Activated CD4-positive, alpha-beta T cell treated with anti-CD3 and anti-CD28 coated beads, Interleukin-2, amount 10 ng/mL, durations not matched to agents 24 days and 14 days (primary cell): ENCODE measurements around the gene TEX53. TPM values are rescaled to one million over a fixed set of nuclear protein-coding genes. Genes with fewer than 3 reads are reported as not detected.
A peak's percentile ranks its signal among the peaks of the same experiment; 100 is the strongest.

ENCODE experiments used
- DNase-seq: peaks from one replicate; pipeline ENCODE4 v3.0.0; 2022
- H3K27ac Mint-ChIP-seq: one replicate; pipeline ENCODE4 v1.8.0; 2022; ENCODE audit warnings: mild to moderate bottlenecking, mixed read lengths
- H3K27me3 Mint-ChIP-seq: one replicate; pipeline ENCODE4 v1.8.0; 2022; ENCODE audit warnings: mixed read lengths
- H3K36me3 Mint-ChIP-seq: one replicate; pipeline ENCODE4 v1.8.0; 2022; ENCODE audit warnings: low read depth, mild to moderate bottlenecking, mixed read lengths
- H3K4me1 Mint-ChIP-seq: one replicate; pipeline ENCODE4 v1.8.0; 2021; ENCODE audit warnings: mixed read lengths
- H3K4me3 Mint-ChIP-seq: one replicate; pipeline ENCODE4 v1.8.0; 2022; ENCODE audit warnings: mild to moderate bottlenecking, moderate library complexity, mixed read lengths
- H3K9me3 Mint-ChIP-seq: one replicate; pipeline ENCODE4 v1.8.0; 2021; ENCODE audit warnings: mixed read lengths
- intact Hi-C: fragments of 100-400 bp; cut with micrococcal nuclease; formaldehyde crosslinking; loops from one replicate; pipeline ENCODE4 v1.15.1; 2023
- total RNA-seq: library from RNA; stranded (reverse); gene quantifications from 2 replicates; pipeline ENCODE4 v1.2.3, GENCODE V29; 2022

TEX53 gene
- total RNA-seq, 1 donor from 2014 or later, result not detected

DNA sequence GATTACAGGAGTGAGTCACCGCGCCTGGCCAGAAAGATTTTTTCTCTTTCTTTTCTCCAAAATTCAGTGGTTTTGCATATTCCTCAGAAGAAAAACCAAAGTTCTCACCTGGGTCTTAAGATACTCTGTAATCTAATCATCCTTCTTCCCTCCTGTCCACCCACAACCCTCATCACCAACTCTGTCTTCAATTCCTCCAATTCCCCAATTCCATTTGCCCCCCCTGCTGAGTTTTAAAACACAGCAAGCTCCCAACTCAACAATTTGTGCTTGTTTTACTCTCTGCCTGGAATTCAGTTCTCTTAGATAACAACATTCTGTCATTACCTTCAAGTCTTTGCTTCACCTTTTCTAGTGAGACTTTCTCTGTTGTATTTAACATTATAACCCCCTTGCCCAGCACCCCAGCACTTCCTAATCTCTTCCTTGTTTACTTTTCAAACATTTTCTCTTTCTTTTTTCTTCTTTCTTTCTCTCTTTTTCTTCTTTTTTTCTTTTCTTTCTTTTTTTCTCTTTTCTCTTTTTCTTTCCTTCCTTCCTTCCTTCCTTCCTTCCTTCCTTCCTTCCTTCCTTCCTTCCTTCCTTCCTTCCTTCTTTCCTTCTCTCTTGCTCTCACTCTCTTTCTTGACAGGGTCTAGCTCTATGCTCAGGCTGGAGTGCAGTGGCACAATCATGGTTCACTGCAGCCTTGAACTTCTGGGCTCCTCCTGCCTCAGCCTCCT is 16.6 kb upstream of the TEX53 start:
- no peak overlapping the region for H3K27ac Mint-ChIP-seq
- DNase-seq, result no peak
- intact Hi-C loops, result no loop called here
- peaks cover 37% of the 10 kb centered on the region for H3K4me1 Mint-ChIP-seq
- H3K36me3 Mint-ChIP-seq, result peaks cover 1% of the 10 kb centered on the region
- H3K4me3 Mint-ChIP-seq, result no peak overlapping the region
- H3K27me3 Mint-ChIP-seq, result peaks cover 6% of the 10 kb centered on the region
- H3K9me3 Mint-ChIP-seq, result peaks cover 15% of the 10 kb centered on the region

DNA sequence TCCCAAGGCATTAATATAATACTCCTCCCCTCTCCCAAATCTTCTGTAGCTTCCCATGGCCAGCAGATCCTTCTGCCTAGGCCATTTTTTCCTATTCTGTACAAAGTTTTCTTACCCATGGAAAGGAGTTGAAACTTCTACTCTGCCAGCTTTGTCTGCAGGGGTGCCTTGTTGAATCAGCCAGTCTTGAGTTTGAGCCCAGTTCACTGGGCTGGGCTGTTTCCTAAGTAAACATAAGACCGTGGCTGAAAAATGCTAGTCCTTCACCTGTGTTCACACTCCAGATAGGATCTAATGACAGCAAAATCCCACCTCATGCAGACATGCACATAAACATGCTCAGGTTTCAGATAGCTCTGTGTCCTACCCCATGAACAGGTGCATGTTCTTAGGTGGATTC is 14.0 kb upstream of the TEX53 start:
- Mint-ChIP-seq H3K4me3 (no peak overlapping the region), H3K36me3 (peaks cover 1% of the 10 kb centered on the region), H3K9me3 (peaks cover 15% of the 10 kb centered on the region), H3K27me3 (peaks cover 6% of the 10 kb centered on the region), H3K4me1 (peaks cover 24% of the 10 kb centered on the region), H3K27ac (no peak overlapping the region)
- intact Hi-C loops, result no loop called here
- DNase-seq, result no peak

GRCh38 chr9:114669961-114670360 is 12.4 kb upstream of the TEX53 start:
- H3K4me3 Mint-ChIP-seq, result no peak overlapping the region
- intact Hi-C loops, result loop anchor here (10.0 kb wide), 1 partner anchor 1825 kb away; no protein-coding TSS in a partner anchor
- H3K4me1 Mint-ChIP-seq, result peaks cover 20% of the 10 kb centered on the region

GRCh38 chr9:114668146-114668545 is 10.5 kb upstream of the TEX53 start:
- no peak for DNase-seq
- Mint-ChIP-seq H3K4me1 (peaks cover 9% of the 10 kb centered on the region), H3K27me3 (peaks cover 10% of the 10 kb centered on the region), H3K27ac (no peak overlapping the region), H3K4me3 (no peak overlapping the region), H3K9me3 (no peaks in the 10 kb centered on the region), H3K36me3 (peaks cover 1% of the 10 kb centered on the region)
- intact Hi-C loops, result loop anchor here (10.0 kb wide), 1 partner anchor 1827 kb away; no protein-coding TSS in a partner anchor

More at GRCh38 chr9:114669961-114670360, 12.4 kb upstream of the TEX53 start:
- no peak overlapping the region for H3K27ac Mint-ChIP-seq
- H3K36me3 Mint-ChIP-seq, result peaks cover 1% of the 10 kb centered on the region
- peaks cover 8% of the 10 kb centered on the region for H3K9me3 Mint-ChIP-seq
- H3K27me3 Mint-ChIP-seq, result peaks cover 3% of the 10 kb centered on the region
- DNase-seq, result no peak

DNA sequence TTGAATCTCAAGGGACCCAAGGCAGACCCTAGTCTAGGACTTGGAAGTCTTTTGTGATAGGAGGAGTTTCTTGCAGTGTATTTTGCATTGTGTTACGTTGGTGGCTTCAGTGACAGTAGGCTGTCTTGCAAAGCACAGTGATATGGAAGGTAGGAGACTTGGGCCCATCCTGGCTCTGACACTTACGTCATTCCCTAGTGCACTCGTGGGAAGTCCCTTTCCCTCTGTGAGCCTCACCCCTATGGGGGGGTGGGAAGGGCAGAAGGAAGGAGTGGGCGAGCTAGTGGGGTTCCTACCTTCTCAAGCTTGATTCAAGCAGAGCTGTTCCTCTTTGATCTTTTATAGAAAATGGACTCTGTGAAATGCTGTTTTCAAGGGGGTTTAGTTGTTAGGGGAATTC is 9.2 kb upstream of the TEX53 start:
- Mint-ChIP-seq H3K9me3 (no peaks in the 10 kb centered on the region), H3K4me3 (no peak overlapping the region), H3K36me3 (no peaks in the 10 kb centered on the region), H3K4me1 (peaks cover 14% of the 10 kb centered on the region), H3K27ac (peak overlapping the region; percentile 37), H3K27me3 (peaks cover 14% of the 10 kb centered on the region)
- no peak for DNase-seq
- intact Hi-C loops, result loop anchor here (10.0 kb wide), 1 partner anchor 1828 kb away; no protein-coding TSS in a partner anchor

DNA sequence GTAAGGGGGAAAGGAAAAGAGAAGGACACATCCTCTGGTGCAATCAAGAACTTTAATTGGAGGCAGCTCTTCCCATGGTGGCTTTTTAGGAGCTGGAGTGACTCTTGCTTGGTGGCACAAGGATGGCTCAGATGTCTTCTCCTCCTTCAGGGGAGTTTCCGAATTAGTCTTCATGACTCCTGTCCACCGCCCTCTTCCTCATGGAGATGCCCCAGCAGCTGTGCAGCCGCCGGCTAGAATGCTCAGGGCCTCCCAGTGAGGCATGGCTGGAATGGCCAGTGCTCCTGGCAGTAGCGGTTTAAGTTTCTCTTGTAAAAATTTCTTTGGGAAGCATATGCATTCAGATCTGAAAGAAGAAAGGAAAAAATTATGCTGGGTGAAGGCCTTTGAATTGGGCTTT is 8.8 kb upstream of the TEX53 start:
- Mint-ChIP-seq H3K4me1 (peaks cover 14% of the 10 kb centered on the region), H3K36me3 (no peaks in the 10 kb centered on the region), H3K27ac (no peak overlapping the region), H3K9me3 (no peaks in the 10 kb centered on the region), H3K4me3 (no peak overlapping the region), H3K27me3 (peaks cover 14% of the 10 kb centered on the region)
- no peak for DNase-seq
- intact Hi-C loops, result loop anchor here (10.0 kb wide), 1 partner anchor 1828 kb away; no protein-coding TSS in a partner anchor

GRCh38 chr9:114664181-114664580 is 6.6 kb upstream of the TEX53 start:
- Mint-ChIP-seq H3K4me1 (peaks cover 14% of the 10 kb centered on the region), H3K27me3 (peaks cover 14% of the 10 kb centered on the region), H3K27ac (no peak overlapping the region), H3K4me3 (no peak overlapping the region), H3K36me3 (no peaks in the 10 kb centered on the region), H3K9me3 (no peaks in the 10 kb centered on the region)
- no peak for DNase-seq
- intact Hi-C loops, result loop anchor here (10.0 kb wide), 1 partner anchor 1831 kb away; no protein-coding TSS in a partner anchor

GRCh38 chr9:114662081-114662989 is 4.7 kb upstream of the TEX53 start:
- peaks cover 14% of the 10 kb centered on the region for H3K27me3 Mint-ChIP-seq
- H3K4me3 Mint-ChIP-seq, result no peak overlapping the region
- no peaks in the 10 kb centered on the region for H3K36me3 Mint-ChIP-seq
- H3K9me3 Mint-ChIP-seq, result no peaks in the 10 kb centered on the region
- H3K27ac Mint-ChIP-seq, result no peak overlapping the region
- intact Hi-C loops, result loop anchor here (1.0 to 10.0 kb wide), 4 partner anchors 18 to 1832 kb away; no protein-coding TSS in a partner anchor
- peak; percentile 91 for DNase-seq
- peaks cover 13% of the 10 kb centered on the region for H3K4me1 Mint-ChIP-seq

- intact Hi-C loops, result loop anchor here (10.0 kb wide), 1 partner anchor 222 kb away; no protein-coding TSS in a partner anchor
- no peaks in the 10 kb centered on the region for H3K9me3 Mint-ChIP-seq
- peaks cover 2% of the 10 kb centered on the region for H3K36me3 Mint-ChIP-seq
- H3K4me1 Mint-ChIP-seq, result peaks cover 19% of the 10 kb centered on the region
- H3K27me3 Mint-ChIP-seq, result no peaks in the 10 kb centered on the region
- no peak for DNase-seq
- H3K4me3 Mint-ChIP-seq, result no peak overlapping the region
- no peak overlapping the region for H3K27ac Mint-ChIP-seq
Observed at GRCh38 chr9:114656301-114656700, 1.3 kb downstream of the TEX53 start.

DNA sequence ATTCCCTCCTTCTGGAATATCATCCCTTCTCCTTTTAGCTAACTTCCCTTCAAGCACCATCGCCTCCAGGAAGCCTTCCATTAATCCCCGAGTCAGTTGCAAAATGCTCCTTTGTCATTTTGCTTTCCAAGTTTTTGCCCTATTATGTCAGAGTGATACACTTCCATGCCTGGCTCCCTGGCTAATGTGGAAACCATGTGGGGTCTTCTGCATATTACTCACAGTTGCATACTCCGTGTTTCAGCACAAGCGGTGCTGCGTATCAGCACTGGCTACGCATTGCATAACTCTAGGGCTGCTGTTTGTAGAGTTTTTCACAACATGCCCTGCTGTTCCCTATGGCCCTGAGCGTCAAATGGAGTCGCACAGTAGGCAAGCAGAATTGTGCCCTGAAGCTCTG is 1.9 kb downstream of the TEX53 start:
- DNase-seq, result no peak
- H3K27ac Mint-ChIP-seq, result no peak overlapping the region
- peaks cover 2% of the 10 kb centered on the region for H3K36me3 Mint-ChIP-seq
- H3K4me1 Mint-ChIP-seq, result peaks cover 19% of the 10 kb centered on the region
- H3K27me3 Mint-ChIP-seq, result no peaks in the 10 kb centered on the region
- intact Hi-C loops, result loop anchor here (10.0 kb wide), 1 partner anchor 221 kb away; no protein-coding TSS in a partner anchor
- no peak overlapping the region for H3K4me3 Mint-ChIP-seq
- H3K9me3 Mint-ChIP-seq, result no peaks in the 10 kb centered on the region

DNA sequence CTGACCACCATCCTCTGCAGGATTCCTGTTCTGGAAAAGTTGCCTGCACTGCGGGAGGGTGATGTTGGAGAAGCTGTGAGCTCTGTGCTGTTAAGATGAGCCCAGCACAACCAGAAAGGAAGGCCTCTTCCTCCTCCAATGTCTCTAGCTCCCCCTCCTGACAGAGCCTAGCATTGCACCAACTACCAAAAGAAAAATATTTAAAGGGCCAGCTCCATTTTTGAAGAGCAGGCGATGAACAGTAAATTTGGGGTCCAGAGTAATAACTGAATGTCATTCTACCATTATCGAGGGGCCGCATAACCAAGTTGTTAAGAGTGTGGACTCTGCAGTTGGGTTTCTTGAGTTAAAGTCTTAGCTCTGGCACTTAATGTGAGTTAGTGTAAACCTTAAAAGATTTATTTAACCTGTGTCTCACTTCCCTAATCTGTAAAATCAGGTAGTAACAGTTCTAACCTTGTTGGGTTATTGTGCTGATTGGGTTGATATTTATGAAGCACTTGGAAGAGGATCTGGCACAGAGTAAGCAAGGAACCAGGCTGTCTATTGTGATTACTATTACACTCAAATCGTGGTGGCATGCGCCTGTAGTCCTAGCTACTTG is 3.9 kb downstream of the TEX53 start:
- DNase-seq, result peak; percentile 96
- peaks cover 10% of the 10 kb centered on the region for H3K36me3 Mint-ChIP-seq
- peak overlapping the region; percentile 45 for H3K27ac Mint-ChIP-seq
- no peak overlapping the region for H3K4me3 Mint-ChIP-seq
- no peaks in the 10 kb centered on the region for H3K9me3 Mint-ChIP-seq
- H3K4me1 Mint-ChIP-seq, result peaks cover 19% of the 10 kb centered on the region
- H3K27me3 Mint-ChIP-seq, result no peaks in the 10 kb centered on the region
- intact Hi-C loops, result loop anchor here (1.0 to 10.0 kb wide), 7 partner anchors 43 to 314 kb away; partner anchors contain the start of genes TMEM268 and WHRN

- Mint-ChIP-seq H3K9me3 (no peaks in the 10 kb centered on the region), H3K4me1 (peaks cover 19% of the 10 kb centered on the region), H3K27ac (peak overlapping the region; percentile 59), H3K27me3 (no peaks in the 10 kb centered on the region), H3K36me3 (peaks cover 17% of the 10 kb centered on the region), H3K4me3 (peak overlapping the region; percentile 4)
- intact Hi-C loops, result loop anchor here (1.0 to 10.0 kb wide), 7 partner anchors 42 to 314 kb away; partner anchors contain the start of genes TMEM268 and WHRN
- no peak for DNase-seq
Observed at GRCh38 chr9:114652776-114653555, 4.6 kb downstream of the TEX53 start.

GRCh38 chr9:114643896-114644295 is 13.7 kb downstream of the TEX53 start:
- H3K4me3 Mint-ChIP-seq, result no peak overlapping the region
- H3K27ac Mint-ChIP-seq, result no peak overlapping the region
- H3K9me3 Mint-ChIP-seq, result no peaks in the 10 kb centered on the region
- H3K4me1 Mint-ChIP-seq, result peaks cover 2% of the 10 kb centered on the region
- intact Hi-C loops, result no loop called here
- no peak for DNase-seq
- H3K36me3 Mint-ChIP-seq, result peaks cover 66% of the 10 kb centered on the region
- H3K27me3 Mint-ChIP-seq, result no peaks in the 10 kb centered on the region
